H1 (cell line): Measurements from ENCODE around the gene MLH3. TPM values are rescaled to one million over a fixed set of nuclear protein-coding genes. Genes with fewer than 3 reads are reported as not detected.

Experiments used
- SIRT6 ChIP-seq: IDR thresholded peaks from one replicate; pipeline ENCODE4 v1.7.1; 2012; ENCODE audit warnings: low read length, inconsistent platforms
- TAF1 ChIP-seq: IDR thresholded peaks from 2 replicates; pipeline ENCODE4 v1.6.1; 2011; ENCODE audit warnings: mild to moderate bottlenecking, low read depth, low read length
- polyA plus RNA-seq, 7 experiments: library from polyadenylated mRNA; depleted of rRNA in 3 of 7; stranded (reverse) in 5 of 7; unstranded in 2 of 7; fragments of >200 nt in 5 of 7; fragments of 200-250 nt in 2 of 7; gene quantifications; 1 replicate in 5 of 7; 2 replicates in 1 of 7; 4 replicates in 1 of 7; pipeline versions ENCODE4 v1.2.1 to v1.2.3, GENCODE V29; 2011 to 2013; ENCODE audit warnings: missing spikeins in 2 of 7, mixed read lengths in 2 of 7
- total RNA-seq: library from RNA; stranded (reverse); fragmentation: NEBNext Ultra II Directional; extraction: Animal tissue kit (Norgen Biotek cat#: 25700); gene quantifications from 2 replicates; pipeline ENCODE4 v1.2.1, GENCODE V29; 2021

MLH3 gene
- total and polyA plus RNA-seq, 2 of the 8 experiments (the other 6 are each of a cell fraction or from before 2014, with no cell fraction given), result 9.3 to 20.1 TPM

DNA sequence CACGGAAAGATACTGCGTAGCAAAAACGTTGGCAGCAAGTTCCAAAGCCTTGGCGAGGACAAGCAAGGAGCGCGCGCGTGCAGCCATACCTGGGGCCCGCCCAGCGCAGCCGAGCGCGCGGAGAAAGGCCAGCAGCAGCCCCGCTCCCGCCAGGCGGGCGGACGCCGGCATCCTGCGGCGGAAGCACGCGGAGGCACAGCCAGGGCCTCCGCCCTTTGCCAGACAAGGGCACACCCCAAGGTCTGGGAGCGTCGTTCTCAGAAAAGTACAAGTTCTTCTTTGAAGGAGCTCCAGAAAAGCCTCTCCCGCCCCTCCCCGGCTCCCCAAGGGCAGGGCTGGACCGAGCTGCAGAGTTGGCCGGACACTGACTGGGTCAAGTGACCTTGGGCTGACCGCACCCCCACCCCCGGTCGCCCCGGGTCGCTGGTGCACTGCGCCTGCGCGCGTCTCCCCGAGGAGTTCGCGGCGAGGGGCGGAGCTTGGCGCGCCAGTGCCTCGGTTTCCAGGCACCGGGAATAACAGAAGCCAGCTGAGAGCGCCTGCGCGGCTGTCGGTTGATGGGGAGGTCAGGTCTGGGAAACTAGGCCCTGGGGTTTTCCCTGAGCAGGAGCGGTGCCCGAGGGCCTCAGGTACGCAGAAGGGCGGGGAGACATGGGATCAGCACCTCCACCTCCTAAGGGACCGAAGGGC lies 18.0 kb upstream of the MLH3 start, which contains the start of gene ZC2HC1C (continued):
- no peak for TF ChIP-seq SIRT6
- peak; percentile 91 for TF ChIP-seq TAF1
